Fibroblast of lung (primary cell): Measurements from ENCODE around the gene CFAP68.

Source experiments
- EZH2 ChIP-seq: IDR thresholded peaks from 2 replicates; pipeline ENCODE4 v1.5.1; 2012; ENCODE audit warnings: low read length, control low read depth, mild to moderate bottlenecking; ENCODE audit errors: missing control alignments
- TF ChIP-seq, protein P1 (sequence below), 2 donors: IDR thresholded peaks in 1 of 2; conservative IDR thresholded peaks in 1 of 2; 1 replicate in 1 of 2; 2 replicates in 1 of 2; pipeline ENCODE4 v1.5.1; 2011 to 2012; ENCODE audit warnings: low read length in 2 of 2, control low read depth in 1 of 2, inconsistent platforms in 1 of 2, low read depth in 1 of 2, mild to moderate bottlenecking in 1 of 2

DNA sequence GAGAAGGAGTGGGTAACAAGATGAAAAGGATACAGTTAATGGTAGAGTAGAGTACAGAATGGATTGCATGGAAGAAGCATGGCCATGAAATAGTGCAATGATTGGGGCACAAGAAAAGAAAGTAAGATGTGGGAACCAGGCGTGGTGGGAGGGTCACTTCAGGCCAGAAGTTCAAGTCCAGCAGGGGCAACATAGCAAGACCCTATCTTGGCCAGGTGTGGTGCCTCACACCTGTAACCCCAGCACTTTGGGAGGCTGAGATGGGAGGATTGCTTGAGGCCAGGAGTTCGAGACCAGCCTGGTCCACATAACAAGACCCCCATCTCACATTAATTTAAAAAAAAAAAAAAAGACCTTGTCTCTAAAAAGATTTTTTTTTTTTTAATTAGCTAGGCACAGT lies 38.0 kb downstream of the CFAP68 start:
- TF ChIP-seq, protein P1, sequence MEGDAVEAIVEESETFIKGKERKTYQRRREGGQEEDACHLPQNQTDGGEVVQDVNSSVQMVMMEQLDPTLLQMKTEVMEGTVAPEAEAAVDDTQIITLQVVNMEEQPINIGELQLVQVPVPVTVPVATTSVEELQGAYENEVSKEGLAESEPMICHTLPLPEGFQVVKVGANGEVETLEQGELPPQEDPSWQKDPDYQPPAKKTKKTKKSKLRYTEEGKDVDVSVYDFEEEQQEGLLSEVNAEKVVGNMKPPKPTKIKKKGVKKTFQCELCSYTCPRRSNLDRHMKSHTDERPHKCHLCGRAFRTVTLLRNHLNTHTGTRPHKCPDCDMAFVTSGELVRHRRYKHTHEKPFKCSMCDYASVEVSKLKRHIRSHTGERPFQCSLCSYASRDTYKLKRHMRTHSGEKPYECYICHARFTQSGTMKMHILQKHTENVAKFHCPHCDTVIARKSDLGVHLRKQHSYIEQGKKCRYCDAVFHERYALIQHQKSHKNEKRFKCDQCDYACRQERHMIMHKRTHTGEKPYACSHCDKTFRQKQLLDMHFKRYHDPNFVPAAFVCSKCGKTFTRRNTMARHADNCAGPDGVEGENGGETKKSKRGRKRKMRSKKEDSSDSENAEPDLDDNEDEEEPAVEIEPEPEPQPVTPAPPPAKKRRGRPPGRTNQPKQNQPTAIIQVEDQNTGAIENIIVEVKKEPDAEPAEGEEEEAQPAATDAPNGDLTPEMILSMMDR (conservative IDR thresholded peaks at IDR 0.05 in 1 of 2, IDR thresholded peaks at IDR 0.05 in 1 of 2; ENCODE audit: low read depth in 1 of 2, low read length in 2 of 2), result no peak
- no peak for TF ChIP-seq EZH2
